Activated T-helper 17 cell treated with anti-CD3 and anti-CD28 coated beads, Interleukin-2, amount 50 U/mL, for 72 hours (primary cell): ENCODE measurements around the gene VPS39. TPM values are rescaled to one million over a fixed set of nuclear protein-coding genes. Genes with fewer than 3 reads are reported as not detected.
A peak's percentile ranks its signal among the peaks of the same experiment; 100 is the strongest.
"Not testable (repeated sequence)": the region's sequence is repeated elsewhere in the genome, so short reads cannot be mapped to it uniquely, and the experiment has no call there.

ENCODE experiments used
- ATAC-seq: fragments of 150-1000 bp; cut with Tn5 transposase; replicated peaks from 2 replicates; pipeline ENCODE4 v1.10.0; 2021; ENCODE audit warnings: mild to moderate bottlenecking, moderate library complexity
- H3K27ac Mint-ChIP-seq: one replicate; pipeline ENCODE4 v1.8.0; 2022; ENCODE audit warnings: mixed read lengths
- H3K27me3 Mint-ChIP-seq: one replicate; pipeline ENCODE4 v1.8.0; 2022; ENCODE audit warnings: mixed read lengths
- H3K36me3 Mint-ChIP-seq: one replicate; pipeline ENCODE4 v1.8.0; 2022; ENCODE audit warnings: low read depth, mild to moderate bottlenecking, mixed read lengths
- H3K4me1 Mint-ChIP-seq: one replicate; pipeline ENCODE4 v1.8.0; 2022; ENCODE audit warnings: mixed read lengths
- H3K4me3 Mint-ChIP-seq: one replicate; pipeline ENCODE4 v1.8.0; 2022; ENCODE audit warnings: mild to moderate bottlenecking, mixed read lengths
- H3K9me3 Mint-ChIP-seq: one replicate; pipeline ENCODE4 v1.8.0; 2022; ENCODE audit warnings: mixed read lengths
- total RNA-seq, 2 donors: library from RNA; stranded (reverse); gene quantifications; one replicate each; pipeline ENCODE4 v1.2.3, GENCODE V29; 2022

Gene VPS39
- 10 to 100 TPM; 54.6 to 73.6 TPM for total RNA-seq

- H3K27me3 Mint-ChIP-seq, result no peaks in the 10 kb centered on the region
- peak within 1 kb of the TSS; percentile 94 for H3K27ac Mint-ChIP-seq
- H3K9me3 Mint-ChIP-seq, result no peaks in the 10 kb centered on the region
- H3K4me3 Mint-ChIP-seq, result peak within 1 kb of the TSS; percentile 94
- peaks cover 55% of the 10 kb centered on the region for H3K36me3 Mint-ChIP-seq
- peak; percentile 95 for ATAC-seq
- peaks cover 34% of the 10 kb centered on the region for H3K4me1 Mint-ChIP-seq
These were observed at the start of gene VPS39 for GRCh38 chr15:42207674-42208579. TSS of gene VPS39 (minus strand) at chr15:42208304. CDS start at chr15:42208153, 151 bp downstream.

- Mint-ChIP-seq H3K4me1 (peaks cover 11% of the 10 kb centered on the region), H3K27ac (no peak overlapping the region), H3K4me3 (no peak overlapping the region), H3K27me3 (no peaks in the 10 kb centered on the region), H3K9me3 (peaks cover 20% of the 10 kb centered on the region), H3K36me3 (peaks cover 56% of the 10 kb centered on the region)
- ATAC-seq, result no peak
These were observed 45.2 kb upstream of the VPS39 start for GRCh38 chr15:42253300-42253699.

- Mint-ChIP-seq H3K27ac (no peak overlapping the region), H3K36me3 (peaks cover 80% of the 10 kb centered on the region), H3K9me3 (no peaks in the 10 kb centered on the region)
These were observed 32.7 kb upstream of the VPS39 start for GRCh38 chr15:42240823-42241222.

GRCh38 chr15:42239528-42240182 lies 31.6 kb upstream of the VPS39 start:
- no peaks in the 10 kb centered on the region for H3K27me3 Mint-ChIP-seq
- peaks cover 92% of the 10 kb centered on the region for H3K36me3 Mint-ChIP-seq
- ATAC-seq, result no peak
- no peak overlapping the region for H3K27ac Mint-ChIP-seq
- H3K4me3 Mint-ChIP-seq, result no peak overlapping the region
- no peaks in the 10 kb centered on the region for H3K9me3 Mint-ChIP-seq
- H3K4me1 Mint-ChIP-seq, result peaks cover 6% of the 10 kb centered on the region

More at GRCh38 chr15:42240823-42241222, 32.7 kb upstream of the VPS39 start:
- ATAC-seq, result no peak
- Mint-ChIP-seq H3K4me1 (peaks cover 6% of the 10 kb centered on the region), H3K27me3 (no peaks in the 10 kb centered on the region), H3K4me3 (no peak overlapping the region)

- Mint-ChIP-seq H3K36me3 (peaks cover 99% of the 10 kb centered on the region), H3K27me3 (no peaks in the 10 kb centered on the region), H3K27ac (no peak overlapping the region)
These were observed 25.0 kb upstream of the VPS39 start for GRCh38 chr15:42233107-42233506.

GRCh38 chr15:42232606-42233005 lies 24.5 kb upstream of the VPS39 start:
- no peak overlapping the region for H3K4me3 Mint-ChIP-seq
- H3K27ac Mint-ChIP-seq, result no peak overlapping the region
- no peaks in the 10 kb centered on the region for H3K27me3 Mint-ChIP-seq
- no peaks in the 10 kb centered on the region for H3K4me1 Mint-ChIP-seq
- ATAC-seq, result no peak
- H3K9me3 Mint-ChIP-seq, result no peaks in the 10 kb centered on the region
- H3K36me3 Mint-ChIP-seq, result peaks cover 99% of the 10 kb centered on the region

More at GRCh38 chr15:42233107-42233506, 25.0 kb upstream of the VPS39 start:
- no peak for ATAC-seq
- Mint-ChIP-seq H3K4me1 (no peaks in the 10 kb centered on the region), H3K4me3 (no peak overlapping the region), H3K9me3 (no peaks in the 10 kb centered on the region)

- no peaks in the 10 kb centered on the region for H3K4me1 Mint-ChIP-seq
- H3K4me3 Mint-ChIP-seq, result no peak overlapping the region
- H3K36me3 Mint-ChIP-seq, result peaks cover 99% of the 10 kb centered on the region
- ATAC-seq, result no peak
- no peaks in the 10 kb centered on the region for H3K9me3 Mint-ChIP-seq
- H3K27me3 Mint-ChIP-seq, result no peaks in the 10 kb centered on the region
- H3K27ac Mint-ChIP-seq, result no peak overlapping the region
These were observed 23.0 kb upstream of the VPS39 start for GRCh38 chr15:42231088-42231487.

- H3K27me3 Mint-ChIP-seq, ATAC-seq, H3K4me3 Mint-ChIP-seq, H3K4me1 Mint-ChIP-seq, H3K9me3 Mint-ChIP-seq: not testable (repeated sequence)
- Mint-ChIP-seq H3K27ac (peak overlapping the region; percentile 71), H3K36me3 (peaks cover 99% of the 10 kb centered on the region)
These were observed 20.9 kb upstream of the VPS39 start for GRCh38 chr15:42228981-42229380.

GRCh38 chr15:42228036-42228435 lies 19.9 kb upstream of the VPS39 start:
- no peak for ATAC-seq
- Mint-ChIP-seq H3K4me1 (no peaks in the 10 kb centered on the region), H3K36me3 (peaks cover 99% of the 10 kb centered on the region), H3K27ac (peak overlapping the region; percentile 71), H3K27me3 (no peaks in the 10 kb centered on the region), H3K4me3 (no peak overlapping the region), H3K9me3 (no peaks in the 10 kb centered on the region)

GRCh38 chr15:42226648-42227047 lies 18.5 kb upstream of the VPS39 start:
- Mint-ChIP-seq H3K4me3 (no peak overlapping the region), H3K4me1 (no peaks in the 10 kb centered on the region), H3K27ac (no peak overlapping the region), H3K27me3 (no peaks in the 10 kb centered on the region), H3K9me3 (no peaks in the 10 kb centered on the region), H3K36me3 (peaks cover 97% of the 10 kb centered on the region)
- no peak for ATAC-seq

GRCh38 chr15:42220216-42220615 lies 12.1 kb upstream of the VPS39 start:
- no peaks in the 10 kb centered on the region for H3K9me3 Mint-ChIP-seq
- H3K4me3 Mint-ChIP-seq, result no peak overlapping the region
- H3K36me3 Mint-ChIP-seq, result peaks cover 88% of the 10 kb centered on the region
- ATAC-seq, result no peak
- no peaks in the 10 kb centered on the region for H3K27me3 Mint-ChIP-seq
- H3K27ac Mint-ChIP-seq, result no peak overlapping the region
- H3K4me1 Mint-ChIP-seq, result peaks cover 11% of the 10 kb centered on the region

GRCh38 chr15:42218953-42219592 lies 11.0 kb upstream of the VPS39 start:
- peaks cover 14% of the 10 kb centered on the region for H3K4me1 Mint-ChIP-seq
- H3K36me3 Mint-ChIP-seq, result peaks cover 88% of the 10 kb centered on the region
- no peak for ATAC-seq
- H3K27me3 Mint-ChIP-seq, result no peaks in the 10 kb centered on the region
- no peaks in the 10 kb centered on the region for H3K9me3 Mint-ChIP-seq
- no peak overlapping the region for H3K27ac Mint-ChIP-seq
- no peak overlapping the region for H3K4me3 Mint-ChIP-seq

- Mint-ChIP-seq H3K27ac (no peak overlapping the region), H3K27me3 (no peaks in the 10 kb centered on the region), H3K36me3 (peaks cover 88% of the 10 kb centered on the region)
These were observed 9.5 kb upstream of the VPS39 start for GRCh38 chr15:42217568-42217967.

GRCh38 chr15:42215913-42216829 lies 8.1 kb upstream of the VPS39 start:
- Mint-ChIP-seq H3K36me3 (peaks cover 95% of the 10 kb centered on the region), H3K4me1 (peaks cover 15% of the 10 kb centered on the region), H3K4me3 (no peak overlapping the region), H3K9me3 (no peaks in the 10 kb centered on the region), H3K27ac (peak overlapping the region; percentile 12), H3K27me3 (no peaks in the 10 kb centered on the region)
- peak; percentile 50 for ATAC-seq

More at GRCh38 chr15:42217568-42217967, 9.5 kb upstream of the VPS39 start:
- H3K4me1 Mint-ChIP-seq, result peaks cover 15% of the 10 kb centered on the region
- no peaks in the 10 kb centered on the region for H3K9me3 Mint-ChIP-seq
- ATAC-seq, result no peak
- no peak overlapping the region for H3K4me3 Mint-ChIP-seq
